IMR-90 (cell line): ENCODE measurements around the gene USF1. TPM values are rescaled to one million over a fixed set of nuclear protein-coding genes. Genes with fewer than 3 reads are reported as not detected.

Source experiments
- ATAC-seq: fragments of 200-7000 bp; cut with Tn5 transposase; 2 replicates; pipeline ENCODE4 v1.9.1; 2020; ENCODE audit warnings: low read depth, mild to moderate bottlenecking, moderate library complexity
- BruUV-seq: library from RNA; stranded (reverse); fragments of 400-500 nt; replicated peaks from 2 replicates; lab custom pipeline; 2021; lab: Mats Ljungman, UMichigan
- CTCF ChIA-PET: fragments of 300-600 bp; formaldehyde crosslinking; extraction: SDS; loops from one replicate; lab custom pipeline; 2021; ENCODE audit warnings: antibody characterized with exemption; lab: Yijun Ruan, JAX
- POLR2A ChIA-PET: fragments of 300-600 bp; sonication (Branson Sonifier 250); formaldehyde crosslinking; loops from one replicate; lab custom pipeline; 2022; ENCODE audit warnings: antibody characterized with exemption; ENCODE audit not compliant: unreplicated experiment; lab: Charles Lee
- DNase-seq: peaks from one replicate; pipeline ENCODE4 v3.0.0; 2013
- H2AFZ ChIP-seq: replicated peaks from 2 replicates; pipeline ENCODE3; 2013; ENCODE audit warnings: low read length, mild to moderate bottlenecking; ENCODE audit not compliant: poor library complexity
- H2AK5ac ChIP-seq: 2 replicates; pipeline ENCODE4 v1.6.1; 2013; ENCODE audit warnings: low read depth, low read length, inconsistent platforms
- H2AK9ac ChIP-seq: replicated peaks from 2 replicates; pipeline ENCODE3; 2013; ENCODE audit warnings: mild to moderate bottlenecking, low read depth, low read length, moderate library complexity; ENCODE audit not compliant: poor library complexity
- H2BK120ac ChIP-seq: 2 replicates; pipeline ENCODE4 v1.6.1; 2013; ENCODE audit warnings: low read depth, low read length, inconsistent platforms
- H2BK15ac ChIP-seq: 3 replicates; pipeline ENCODE4 v1.6.1; 2013; ENCODE audit warnings: low read depth, low read length, inconsistent platforms
- H2BK20ac ChIP-seq: 2 replicates; pipeline ENCODE4 v1.6.1; 2013; ENCODE audit warnings: low read depth, mild to moderate bottlenecking, inconsistent platforms, low read length, moderate library complexity
- H2BK5ac ChIP-seq: 2 replicates; pipeline ENCODE4 v1.6.1; 2013; ENCODE audit warnings: mild to moderate bottlenecking, low read depth, low read length, inconsistent platforms; ENCODE audit not compliant: poor library complexity, severe bottlenecking
- H3K14ac ChIP-seq: replicated peaks from 2 replicates; pipeline ENCODE4 v1.6.1; 2013; ENCODE audit warnings: low read depth, low read length, inconsistent platforms
- H3K18ac ChIP-seq: 2 replicates; pipeline ENCODE4 v1.6.1; 2013; ENCODE audit warnings: low read depth, low read length, control low read depth
- H3K23ac ChIP-seq: 2 replicates; pipeline ENCODE4 v1.6.1; 2013; ENCODE audit warnings: low read depth, low read length, inconsistent platforms
- H3K27ac ChIP-seq: 2 replicates; pipeline ENCODE4 v1.5.1; 2013; ENCODE audit warnings: mild to moderate bottlenecking, control low read depth, low read length; ENCODE audit not compliant: insufficient read depth
- H3K27me3 ChIP-seq: 2 replicates; pipeline ENCODE4 v1.6.1; 2013; ENCODE audit warnings: low read length; ENCODE audit not compliant: control insufficient read depth, insufficient read depth
- H3K36me3 ChIP-seq: 2 replicates; pipeline ENCODE4 v1.6.1; 2013; ENCODE audit warnings: low read length, mixed read lengths; ENCODE audit not compliant: control insufficient read depth, insufficient read depth
- H3K4ac ChIP-seq: 2 replicates; pipeline ENCODE4 v1.6.1; 2013; ENCODE audit warnings: low read depth, low read length, inconsistent platforms
- H3K4me1 ChIP-seq: 2 replicates; pipeline ENCODE4 v1.6.1; 2013; ENCODE audit warnings: low read length, mixed read lengths; ENCODE audit not compliant: control insufficient read depth, insufficient read depth
- H3K4me2 ChIP-seq: 2 replicates; pipeline ENCODE4 v1.6.1; 2013; ENCODE audit warnings: low read depth, mild to moderate bottlenecking, control low read depth, low read length, moderate library complexity
- H3K4me3 ChIP-seq: 2 replicates; pipeline ENCODE4 v1.5.1; 2013; ENCODE audit warnings: low read depth, mild to moderate bottlenecking, control low read depth, low read length, moderate library complexity; ENCODE audit not compliant: insufficient read depth
- H3K56ac ChIP-seq: 2 replicates; pipeline ENCODE4 v1.6.1; 2013; ENCODE audit warnings: low read length, inconsistent platforms; ENCODE audit not compliant: insufficient read depth; ENCODE audit errors: extremely low read depth
- H3K79me1 ChIP-seq, 2 experiments: 2 replicates each; pipeline ENCODE4 v1.6.1; 2013; ENCODE audit warnings: low read length in 2 of 2, inconsistent platforms in 1 of 2, low read depth in 1 of 2
- H3K9ac ChIP-seq: 2 replicates; pipeline ENCODE4 v1.6.1; 2013; ENCODE audit warnings: low read depth, low read length, control low read depth
- H3K9me1 ChIP-seq: 2 replicates; pipeline ENCODE4 v1.6.1; 2013; ENCODE audit warnings: low read length, inconsistent platforms; ENCODE audit not compliant: insufficient read depth
- H3K9me3 ChIP-seq: 2 replicates; pipeline ENCODE4 v1.6.1; 2013; ENCODE audit warnings: low read length; ENCODE audit not compliant: control insufficient read depth, insufficient read depth
- H4K20me1 ChIP-seq: 2 replicates; pipeline ENCODE4 v1.6.1; 2013; ENCODE audit warnings: low read length, inconsistent platforms; ENCODE audit not compliant: insufficient read depth
- H4K5ac ChIP-seq: 2 replicates; pipeline ENCODE4 v1.6.1; 2013; ENCODE audit warnings: mild to moderate bottlenecking, low read depth, low read length, control low read depth
- H4K8ac ChIP-seq, 2 experiments: 2 replicates each; pipeline ENCODE4 v1.6.1; 2013; ENCODE audit warnings: low read depth in 2 of 2, low read length in 2 of 2, control low read depth in 1 of 2, inconsistent platforms in 1 of 2
- H4K91ac ChIP-seq: 2 replicates; pipeline ENCODE4 v1.6.1; 2013; ENCODE audit warnings: low read depth, low read length, inconsistent platforms; ENCODE audit not compliant: insufficient read depth
- CEBPB ChIP-seq: IDR thresholded peaks from 2 replicates; pipeline ENCODE4 v1.6.1; 2012; ENCODE audit warnings: low read depth, low read length, improper control_type of control experiment
- ELK1 ChIP-seq: fragments of 150-350 bp; IDR thresholded peaks from 2 replicates; pipeline ENCODE4 v1.6.1; 2016; ENCODE audit warnings: low read depth, mild to moderate bottlenecking, low read length, moderate library complexity, borderline replicate concordance
- MAFK ChIP-seq: IDR thresholded peaks from 2 replicates; pipeline ENCODE4 v1.6.1; 2012; ENCODE audit warnings: low read depth, low read length, improper control_type of control experiment
- NFE2L2 ChIP-seq: fragments of 150-350 bp; IDR thresholded peaks from 2 replicates; pipeline ENCODE4 v1.6.1; 2016; ENCODE audit warnings: low read depth, mild to moderate bottlenecking, low read length
- RCOR1 ChIP-seq: IDR thresholded peaks from 2 replicates; pipeline ENCODE4 v1.6.1; 2012; ENCODE audit warnings: mild to moderate bottlenecking, low read length, improper control_type of control experiment; ENCODE audit not compliant: insufficient replicate concordance
- WGBS, 2 experiments: methylation state at CpG; one replicate each; pipeline versions ENCODE4 v1.1.5 to v1.1.7; 2013; ENCODE audit warnings: missing lambda C conversion rate in 2 of 2; ENCODE audit not compliant: insufficient read length in 1 of 2; ENCODE audit errors: extremely low coverage in 2 of 2; 5-methylcytosine and 5-hydroxymethylcytosine counted together
- dilution Hi-C: fragments of 300-500 bp; cut with HindIII; formaldehyde crosslinking; loops from one replicate; pipeline ENCODE4 v1.14.3; 2018; ENCODE audit warnings: low sequenced_read_pairs; ENCODE audit not compliant: unreplicated experiment
- in situ Hi-C: fragments of 300-500 bp; cut with MboI; formaldehyde crosslinking; loops from 3 replicates; pipeline ENCODE4 v1.14.3; 2019; ENCODE audit warnings: low sequenced_read_pairs, inconsistent platforms, mixed read lengths
- intact Hi-C: fragments of 100-400 bp; cut with micrococcal nuclease; formaldehyde crosslinking; loops from 2 replicates; pipeline ENCODE4 v1.10.0; 2022
- polyA plus RNA-seq, 3 experiments: library from polyadenylated mRNA; depleted of rRNA; stranded (reverse); fragments of >200 nt; gene quantifications; 2 replicates each; pipeline ENCODE4 v1.2.3, GENCODE V29; 2012; ENCODE audit warnings: low replicate concordance in 1 of 3
- total RNA-seq: library from RNA; depleted of rRNA; stranded (reverse); fragments of >200 nt; gene quantifications from 2 replicates; pipeline ENCODE4 v1.2.3, GENCODE V29; 2012

The USF1 gene
- total and polyA plus RNA-seq, 2 of the 4 experiments (the other 2 are of a cell fraction) = 37.1 to 78.9 TPM

- Histone ChIP-seq H3K4me2 (no peak overlapping the region), H4K20me1 (no peaks in the 10 kb centered on the region), H3K23ac (no peak overlapping the region), H4K5ac (no peak overlapping the region), H3K4me3 (no peak overlapping the region), H3K79me1 (no peaks in the 10 kb centered on the region), H2BK120ac (no peak overlapping the region), H2BK5ac (no peak overlapping the region), H2BK20ac (no peak overlapping the region), H2BK15ac (no peak overlapping the region), H3K9ac (no peak overlapping the region), H3K9me3 (no peaks in the 10 kb centered on the region), H3K4me1 (no peaks in the 10 kb centered on the region), H2AFZ (no peak overlapping the region), H3K56ac (no peak overlapping the region), H3K9me1 (no peaks in the 10 kb centered on the region), H2AK5ac (no peak overlapping the region), H3K4ac (no peak overlapping the region), H4K8ac (no peak overlapping the region), H3K27ac (no peak overlapping the region), H3K14ac (no peak overlapping the region), H4K91ac (no peak overlapping the region), H3K18ac (no peak overlapping the region), H3K36me3 (no peaks in the 10 kb centered on the region), H3K27me3 (no peaks in the 10 kb centered on the region), H2AK9ac (no peak overlapping the region)
- WGBS, 2 experiments = no CpG with 5 or more reads among the region's 3 CpGs
- intact Hi-C loops = no loop called here
- in situ Hi-C loops = no loop called here
- BruUV-seq = no TSS peak
- ChIA-PET CTCF (no interaction called here), POLR2A (no interaction called here)
- TF ChIP-seq RCOR1 (no peak), MAFK (no peak), ELK1 (no peak), NFE2L2 (no peak), CEBPB (no peak)
- DNase-seq = peak; percentile 21
- ATAC-seq = no peak
- dilution Hi-C loops = no loop called here
Observed at GRCh38 chr1:161052899-161053298, 7.1 kb upstream of the USF1 start.
